Neural cell (in vitro differentiated cells): ENCODE measurements around the gene PTCH1.

Source experiments
- CTCF ChIP-seq: fragments of 450-650 bp; IDR thresholded peaks from 2 replicates; pipeline ENCODE4 v1.5.1; 2014; ENCODE audit warnings: antibody characterized with exemption, mild to moderate bottlenecking, moderate library complexity; ENCODE audit not compliant: poor library complexity, severe bottlenecking
- EZH2 ChIP-seq: fragments of 200-600, 300-800 bp; shearing (Covaris generic), sonication (generic); IDR thresholded peaks from 2 replicates; pipeline ENCODE4 v1.6.1; 2014; ENCODE audit warnings: antibody characterized with exemption, low read length, borderline replicate concordance, mild to moderate bottlenecking; ENCODE audit not compliant: insufficient read depth, poor library complexity, severe bottlenecking
- TF ChIP-seq, protein P1 (sequence below): IDR thresholded peaks from 2 replicates; pipeline ENCODE4 v1.6.1; 2012; ENCODE audit warnings: borderline replicate concordance

DNA sequence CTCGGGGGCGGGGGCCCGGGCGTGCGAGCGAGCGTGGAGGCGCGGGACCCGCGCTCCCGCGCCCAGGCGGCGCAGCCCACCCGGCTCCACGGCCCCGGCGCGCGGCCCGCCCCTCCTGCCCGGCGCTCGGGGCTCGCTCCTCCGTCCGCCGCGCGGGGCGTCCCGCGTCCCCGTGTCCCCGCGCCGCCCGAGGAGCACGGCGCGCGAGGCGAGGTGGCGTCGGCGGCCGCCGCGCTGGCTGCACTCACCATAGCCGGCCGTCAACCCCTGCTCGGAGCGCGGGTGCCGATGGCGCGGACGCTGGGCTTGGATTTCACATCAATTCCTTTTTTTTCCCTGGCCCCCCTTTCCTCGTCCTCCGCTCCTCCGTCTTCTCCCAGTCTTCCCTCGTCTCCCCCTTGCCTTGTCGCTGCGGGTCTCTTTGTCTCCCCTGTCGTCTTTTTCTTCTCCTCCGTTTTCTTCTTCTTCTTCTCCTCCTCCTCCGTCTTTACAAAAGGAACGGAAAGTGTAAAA lies 494 bp downstream of the PTCH1 start:
- TF ChIP-seq EZH2 (no peak), CTCF (no peak)
- TF ChIP-seq, protein P1, sequence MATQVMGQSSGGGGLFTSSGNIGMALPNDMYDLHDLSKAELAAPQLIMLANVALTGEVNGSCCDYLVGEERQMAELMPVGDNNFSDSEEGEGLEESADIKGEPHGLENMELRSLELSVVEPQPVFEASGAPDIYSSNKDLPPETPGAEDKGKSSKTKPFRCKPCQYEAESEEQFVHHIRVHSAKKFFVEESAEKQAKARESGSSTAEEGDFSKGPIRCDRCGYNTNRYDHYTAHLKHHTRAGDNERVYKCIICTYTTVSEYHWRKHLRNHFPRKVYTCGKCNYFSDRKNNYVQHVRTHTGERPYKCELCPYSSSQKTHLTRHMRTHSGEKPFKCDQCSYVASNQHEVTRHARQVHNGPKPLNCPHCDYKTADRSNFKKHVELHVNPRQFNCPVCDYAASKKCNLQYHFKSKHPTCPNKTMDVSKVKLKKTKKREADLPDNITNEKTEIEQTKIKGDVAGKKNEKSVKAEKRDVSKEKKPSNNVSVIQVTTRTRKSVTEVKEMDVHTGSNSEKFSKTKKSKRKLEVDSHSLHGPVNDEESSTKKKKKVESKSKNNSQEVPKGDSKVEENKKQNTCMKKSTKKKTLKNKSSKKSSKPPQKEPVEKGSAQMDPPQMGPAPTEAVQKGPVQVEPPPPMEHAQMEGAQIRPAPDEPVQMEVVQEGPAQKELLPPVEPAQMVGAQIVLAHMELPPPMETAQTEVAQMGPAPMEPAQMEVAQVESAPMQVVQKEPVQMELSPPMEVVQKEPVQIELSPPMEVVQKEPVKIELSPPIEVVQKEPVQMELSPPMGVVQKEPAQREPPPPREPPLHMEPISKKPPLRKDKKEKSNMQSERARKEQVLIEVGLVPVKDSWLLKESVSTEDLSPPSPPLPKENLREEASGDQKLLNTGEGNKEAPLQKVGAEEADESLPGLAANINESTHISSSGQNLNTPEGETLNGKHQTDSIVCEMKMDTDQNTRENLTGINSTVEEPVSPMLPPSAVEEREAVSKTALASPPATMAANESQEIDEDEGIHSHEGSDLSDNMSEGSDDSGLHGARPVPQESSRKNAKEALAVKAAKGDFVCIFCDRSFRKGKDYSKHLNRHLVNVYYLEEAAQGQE, result peak; percentile 48
